ENCODE data around the gene ACTA1. TPM values are rescaled to one million over a fixed set of nuclear protein-coding genes. Genes with fewer than 3 reads are reported as not detected.

The ACTA1 gene
- total and polyA plus RNA-seq, 2 donors (not counting 1 experiment from before 2014, with no cell fraction given) = 0.21 TPM; not detected in 1

GRCh38 chr1:229392936-229393335 is 41.0 kb downstream of the ACTA1 start:
- CTCF ChIA-PET = no interaction called here
- no peak overlapping the region for H3K27ac Mint-ChIP-seq
- H3K79me2 ChIP-seq (ENCODE audit: control insufficient read depth, insufficient read depth, low read length) = no peaks in the 10 kb centered on the region

GRCh38 chr1:229390130-229390529 is 43.8 kb downstream of the ACTA1 start:
- WGBS (ENCODE audit: insufficient coverage) = 95% methylated on average over 6 of the region's 7 CpGs
- H3K4me1 Mint-ChIP-seq = no peaks in the 10 kb centered on the region
- TF ChIP-seq CTCF (IDR thresholded peaks at IDR 0.05) (no peak), EZH2 (IDR thresholded peaks at IDR 0.05; ENCODE audit: borderline replicate concordance, insufficient read depth, low read depth, low read length, poor library complexity, severe bottlenecking) (no peak)
- H3K4me3 Mint-ChIP-seq = no peak overlapping the region
- ATAC-seq (ENCODE audit: low read depth) (no peak), DNase-seq (no peak)
- Histone ChIP-seq H3K4me3 (ENCODE audit: control extremely low read depth in 1 of 5, extremely low read depth in 1 of 5, insufficient read depth in 1 of 5, low read depth in 2 of 5, low read length in 4 of 5) (no peak overlapping the region), H2AFZ (ENCODE audit: insufficient read depth, low read depth, low read length, poor library complexity, severe bottlenecking) (no peak overlapping the region), H3K27ac (ENCODE audit: low read length in 2 of 2) (no peak overlapping the region), H3K4me1 (ENCODE audit: control insufficient read depth in 2 of 2, insufficient read depth in 2 of 2, low read length in 2 of 2) (no peaks in the 10 kb centered on the region), H3K79me2 (ENCODE audit: control insufficient read depth, insufficient read depth, low read length) (no peaks in the 10 kb centered on the region), H3K27me3 (replicated peaks in 1 of 4; ENCODE audit: control extremely low read depth in 1 of 4, control insufficient read depth in 3 of 4, insufficient read depth in 4 of 4, low read length in 3 of 4) (peaks cover 0 to 4% (median 2%) of the 10 kb centered on the region in 4 experiments), H3K9ac (ENCODE audit: low read length) (no peak overlapping the region), H4K20me1 (ENCODE audit: control insufficient read depth, insufficient read depth, low read length, poor library complexity, severe bottlenecking) (no peaks in the 10 kb centered on the region), H3K4me2 (replicated peaks; ENCODE audit: low read depth, low read length, poor library complexity, severe bottlenecking) (no peak overlapping the region), H3K9me3 (ENCODE audit: control extremely low read depth in 1 of 3, control insufficient read depth in 2 of 3, insufficient read depth in 1 of 3, low read length in 2 of 3) (peaks cover 0 to 4% (median 0%) of the 10 kb centered on the region in 3 donors), H3K36me3 (replicated peaks in 1 of 2; ENCODE audit: control extremely low read depth in 1 of 2, control insufficient read depth in 1 of 2, extremely low read depth in 1 of 2, insufficient read depth in 2 of 2, low read length in 1 of 2) (no peaks in the 10 kb centered on the region)
- H3K27me3 Mint-ChIP-seq = peaks cover 55% of the 10 kb centered on the region
- CTCF ChIA-PET = no interaction called here
- POLR2A ChIA-PET = no interaction called here
- H3K9me3 Mint-ChIP-seq (ENCODE audit: insufficient read depth) = no peaks in the 10 kb centered on the region
- no peak overlapping the region for H3K27ac Mint-ChIP-seq
- intact Hi-C loops (cut with micrococcal nuclease) = no loop called here

More at GRCh38 chr1:229392936-229393335, 41.0 kb downstream of the ACTA1 start:
- intact Hi-C loops (cut with micrococcal nuclease) = no loop called here
- H3K27ac ChIP-seq (ENCODE audit: low read length in 2 of 2) = no peak overlapping the region
- no peaks in the 10 kb centered on the region for H4K20me1 ChIP-seq (ENCODE audit: control insufficient read depth, insufficient read depth, low read length, poor library complexity, severe bottlenecking)
- TF ChIP-seq EZH2 (IDR thresholded peaks at IDR 0.05; ENCODE audit: borderline replicate concordance, insufficient read depth, low read depth, low read length, poor library complexity, severe bottlenecking) (no peak), CTCF (IDR thresholded peaks at IDR 0.05) (no peak)
- H3K4me3 ChIP-seq (ENCODE audit: control extremely low read depth in 1 of 5, extremely low read depth in 1 of 5, insufficient read depth in 1 of 5, low read depth in 2 of 5, low read length in 4 of 5) = no peak overlapping the region
- POLR2A ChIA-PET = no interaction called here
- no peaks in the 10 kb centered on the region for H3K36me3 ChIP-seq (replicated peaks in 1 of 2; ENCODE audit: control extremely low read depth in 1 of 2, control insufficient read depth in 1 of 2, extremely low read depth in 1 of 2, insufficient read depth in 2 of 2, low read length in 1 of 2)
- H3K4me1 ChIP-seq (ENCODE audit: control insufficient read depth in 2 of 2, insufficient read depth in 2 of 2, low read length in 2 of 2) = no peaks in the 10 kb centered on the region
- H3K4me2 ChIP-seq (replicated peaks; ENCODE audit: low read depth, low read length, poor library complexity, severe bottlenecking) = no peak overlapping the region
- WGBS (ENCODE audit: insufficient coverage) = 100% methylated on average over 1 of the region's 4 CpGs
- H3K4me1 Mint-ChIP-seq = no peaks in the 10 kb centered on the region
- H3K27me3 Mint-ChIP-seq = peaks cover 59% of the 10 kb centered on the region
- no peak overlapping the region for H3K9ac ChIP-seq (ENCODE audit: low read length)
- H3K4me3 Mint-ChIP-seq = no peak overlapping the region
- H3K9me3 Mint-ChIP-seq (ENCODE audit: insufficient read depth) = no peaks in the 10 kb centered on the region
- peaks cover 0 to 4% (median 0%) of the 10 kb centered on the region in 3 donors for H3K9me3 ChIP-seq (ENCODE audit: control extremely low read depth in 1 of 3, control insufficient read depth in 2 of 3, insufficient read depth in 1 of 3, low read length in 2 of 3)
- DNase-seq (no peak), ATAC-seq (ENCODE audit: low read depth) (no peak)
- no peak overlapping the region for H2AFZ ChIP-seq (ENCODE audit: insufficient read depth, low read depth, low read length, poor library complexity, severe bottlenecking)
- peaks cover 0 to 11% (median 2%) of the 10 kb centered on the region in 4 experiments for H3K27me3 ChIP-seq (replicated peaks in 1 of 4; ENCODE audit: control extremely low read depth in 1 of 4, control insufficient read depth in 3 of 4, insufficient read depth in 4 of 4, low read length in 3 of 4)

All from B cell (primary cell).